Common myeloid progenitor, CD34-positive (primary cell): ENCODE measurements around the gene TMEM82.
A peak's percentile ranks its signal among the peaks of the same experiment; 100 is the strongest.

Experiments used
- CTCF ChIA-PET: fragments of 350-600 bp; sonication (Branson Sonifier 250); formaldehyde crosslinking; loops from one replicate; lab custom pipeline; 2021; ENCODE audit warnings: antibody characterized with exemption; lab: Charles Lee
- POLR2A ChIA-PET: fragments of 350-600 bp; sonication (Branson Sonifier 250); formaldehyde crosslinking; loops from one replicate; lab custom pipeline; 2021; ENCODE audit warnings: antibody characterized with exemption; lab: Charles Lee
- DNase-seq, 3 donors: peaks; one replicate each; pipeline versions ENCODE4 v3.0.0 to v3.0.0-alpha.2; 2013
- H3K27ac ChIP-seq, 2 experiments: 1 replicate in 1 of 2; 2 replicates in 1 of 2; pipeline ENCODE4 v1.7.0; 2013; ENCODE audit warnings: inconsistent platforms in 2 of 2, low read length in 2 of 2, mild to moderate bottlenecking in 2 of 2, low read depth in 1 of 2, moderate library complexity in 1 of 2; ENCODE audit not compliant: severe bottlenecking in 2 of 2, insufficient read depth in 1 of 2, poor library complexity in 1 of 2
- H3K27me3 ChIP-seq, 5 experiments: replicated peaks in 2 of 5; 1 replicate in 3 of 5; 2 replicates in 2 of 5; pipeline versions ENCODE4 v1.6.1 to v1.7.0; 2013; ENCODE audit warnings: low read length in 4 of 5, mild to moderate bottlenecking in 2 of 5, moderate library complexity in 2 of 5, inconsistent platforms in 1 of 5; ENCODE audit not compliant: insufficient read depth in 5 of 5, control insufficient read depth in 4 of 5
- H3K36me3 ChIP-seq, 4 experiments: 1 replicate in 2 of 4; 2 replicates in 2 of 4; pipeline versions ENCODE4 v1.6.1 to v1.7.0; 2013; ENCODE audit warnings: low read length in 3 of 4, control low read depth in 1 of 4, mild to moderate bottlenecking in 1 of 4; ENCODE audit not compliant: control insufficient read depth in 4 of 4, insufficient read depth in 4 of 4
- H3K4me1 ChIP-seq, 4 experiments: 1 replicate in 3 of 4; 2 replicates in 1 of 4; pipeline versions ENCODE4 v1.6.1 to v1.7.1; 2013; ENCODE audit warnings: low read length in 3 of 4, mild to moderate bottlenecking in 3 of 4, control low read depth in 1 of 4, inconsistent platforms in 1 of 4, moderate library complexity in 1 of 4; ENCODE audit not compliant: control insufficient read depth in 4 of 4, insufficient read depth in 4 of 4; ENCODE audit errors: control extremely low read depth in 1 of 4
- H3K4me3 ChIP-seq, 7 experiments: 1 replicate in 4 of 7; 2 replicates in 3 of 7; pipeline versions ENCODE4 v1.5.1 to v1.7.0; 2013; ENCODE audit warnings: mild to moderate bottlenecking in 7 of 7, low read length in 6 of 7, moderate library complexity in 6 of 7, inconsistent platforms in 2 of 7, low read depth in 2 of 7, control low read depth in 1 of 7; ENCODE audit not compliant: insufficient read depth in 4 of 7, control insufficient read depth in 1 of 7; ENCODE audit errors: extremely low read depth in 1 of 7
- H3K9me3 ChIP-seq, 5 experiments: 1 replicate in 4 of 5; 2 replicates in 1 of 5; pipeline versions ENCODE4 v1.6.1 to v1.7.1; 2013; ENCODE audit warnings: low read length in 4 of 5, mild to moderate bottlenecking in 2 of 5, inconsistent platforms in 1 of 5, low read depth in 1 of 5, moderate library complexity in 1 of 5; ENCODE audit not compliant: control insufficient read depth in 4 of 5, insufficient read depth in 2 of 5; ENCODE audit errors: control extremely low read depth in 1 of 5
- WGBS: methylation state at CpG from one replicate; pipeline ENCODE4 v1.1.5; 2013; ENCODE audit not compliant: insufficient coverage; 5-methylcytosine and 5-hydroxymethylcytosine counted together

The TMEM82 gene

DNA sequence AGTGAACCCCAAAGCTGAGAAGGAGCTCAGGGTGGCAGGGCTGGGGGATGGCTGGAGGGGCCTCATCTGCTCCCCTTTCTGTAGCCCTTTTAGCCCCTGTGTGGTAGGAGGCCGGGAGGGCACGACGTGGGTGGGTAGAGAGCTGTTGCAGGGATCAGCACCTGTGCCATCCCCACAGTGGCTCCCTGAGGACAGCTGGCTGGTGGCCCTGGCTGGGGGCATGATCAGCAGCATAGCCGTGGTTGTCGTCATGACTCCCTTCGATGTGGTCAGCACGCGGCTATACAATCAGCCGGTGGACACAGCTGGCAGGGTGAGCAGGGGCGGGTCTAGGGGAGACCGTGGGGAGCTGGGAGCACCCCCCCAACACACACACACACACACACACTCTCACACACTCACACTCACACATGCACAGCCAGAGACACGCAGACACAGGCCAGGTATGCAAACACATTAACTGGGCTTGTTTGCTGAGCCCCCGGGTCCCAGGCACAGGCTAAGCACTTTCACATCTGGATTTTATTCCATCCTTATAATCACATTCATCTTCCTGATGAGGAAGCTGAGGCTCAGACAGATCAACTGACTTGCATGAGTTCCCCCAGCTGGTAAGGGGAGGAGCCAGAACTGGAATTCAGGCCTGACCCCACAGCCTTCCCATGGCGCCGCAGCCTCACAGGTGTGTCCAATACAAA, 3.7 kb upstream of the TMEM82 start:
- 95% methylated on average over 10 of the region's 15 CpGs for WGBS
- ChIA-PET CTCF (interaction anchor here (0.7 to 6.9 kb wide), 7 partner anchors 9 to 144 kb away, joined by 3 to 69 read pairs (median 3); no protein-coding TSS in a partner anchor), POLR2A (interaction anchor here (0.5 kb wide), 1 partner anchor 144 kb away, joined by 3 read pairs; no protein-coding TSS in a partner anchor)
- peaks cover 0 to 3% (median 1%) of the 10 kb centered on the region in 4 experiments for H3K4me1 ChIP-seq
- H3K27ac ChIP-seq = no peak overlapping the region
- no peak overlapping the region for H3K4me3 ChIP-seq
- no peaks in the 10 kb centered on the region for H3K27me3 ChIP-seq
- DNase-seq = no peak
- no peaks in the 10 kb centered on the region for H3K9me3 ChIP-seq
- H3K36me3 ChIP-seq = peaks cover 0 to 16% (median 6%) of the 10 kb centered on the region in 4 experiments

DNA sequence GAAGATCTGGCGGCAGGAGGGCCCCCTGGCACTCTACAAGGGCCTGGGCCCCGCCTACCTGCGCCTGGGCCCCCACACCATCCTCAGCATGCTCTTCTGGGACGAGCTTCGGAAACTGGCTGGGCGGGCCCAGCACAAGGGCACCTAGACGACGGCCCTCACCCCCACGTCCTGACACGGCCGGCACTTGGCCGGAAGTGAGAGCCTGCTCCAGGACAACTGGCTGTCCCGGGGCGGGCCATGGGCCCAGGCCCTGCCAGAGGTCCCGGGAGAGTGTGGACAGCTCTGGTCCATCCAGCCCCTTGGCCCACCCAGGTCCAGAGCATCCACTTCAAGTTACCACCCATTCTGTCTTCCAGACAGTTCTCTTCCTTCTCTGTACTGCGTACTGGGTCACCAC, 3.0 kb upstream of the TMEM82 start:
- Histone ChIP-seq H3K27ac (no peak overlapping the region), H3K4me3 (no peak overlapping the region), H3K9me3 (no peaks in the 10 kb centered on the region), H3K27me3 (no peaks in the 10 kb centered on the region), H3K4me1 (peaks cover 0 to 3% (median 1%) of the 10 kb centered on the region in 4 experiments), H3K36me3 (peaks cover 0 to 9% (median 3%) of the 10 kb centered on the region in 4 experiments)
- ChIA-PET POLR2A (interaction anchor here (0.5 kb wide), 1 partner anchor 15 kb away, joined by 4 read pairs; no protein-coding TSS in a partner anchor), CTCF (interaction anchor here (0.9 to 6.9 kb wide), 5 partner anchors 10 to 145 kb away, joined by 3 to 69 read pairs (median 4); no protein-coding TSS in a partner anchor)
- WGBS = over 99% methylated on average over 16 of the region's 16 CpGs
- DNase-seq = no peak

DNA sequence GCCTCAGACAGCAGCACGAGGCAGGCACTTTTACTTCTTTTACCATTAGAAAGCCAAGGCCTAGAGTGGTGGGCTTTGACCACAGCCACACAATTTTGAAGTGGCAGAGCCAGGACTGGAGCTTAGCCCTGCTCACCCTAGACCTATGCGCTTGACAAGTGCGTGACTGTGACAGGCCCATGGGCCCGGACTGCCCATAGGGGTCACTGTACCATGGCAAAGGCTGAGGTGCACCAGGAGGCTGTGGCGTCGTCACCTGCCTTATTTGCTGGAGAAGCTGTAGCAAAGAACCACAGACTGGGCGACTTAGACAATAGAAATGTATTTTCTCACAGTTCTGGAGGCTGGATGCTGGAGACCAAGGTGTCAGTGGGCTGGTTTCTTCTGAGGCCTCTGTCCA, 2.6 kb upstream of the TMEM82 start:
- no peak overlapping the region for H3K4me3 ChIP-seq
- H3K4me1 ChIP-seq = peaks cover 0 to 3% (median 1%) of the 10 kb centered on the region in 4 experiments
- peaks cover 0 to 4% (median 1%) of the 10 kb centered on the region in 4 experiments for H3K36me3 ChIP-seq
- no peaks in the 10 kb centered on the region for H3K27me3 ChIP-seq
- H3K27ac ChIP-seq = no peak overlapping the region
- DNase-seq = no peak
- 96% methylated on average over 7 of the region's 7 CpGs for whole genome bisulfite sequencing
- POLR2A ChIA-PET = interaction anchor here (0.5 kb wide), 1 partner anchor 16 kb away, joined by 4 read pairs; no protein-coding TSS in a partner anchor
- no peaks in the 10 kb centered on the region for H3K9me3 ChIP-seq
- CTCF ChIA-PET = interaction anchor here (0.6 to 6.9 kb wide), 6 partner anchors 10 to 145 kb away, joined by 3 to 69 read pairs (median 4); no protein-coding TSS in a partner anchor

DNA sequence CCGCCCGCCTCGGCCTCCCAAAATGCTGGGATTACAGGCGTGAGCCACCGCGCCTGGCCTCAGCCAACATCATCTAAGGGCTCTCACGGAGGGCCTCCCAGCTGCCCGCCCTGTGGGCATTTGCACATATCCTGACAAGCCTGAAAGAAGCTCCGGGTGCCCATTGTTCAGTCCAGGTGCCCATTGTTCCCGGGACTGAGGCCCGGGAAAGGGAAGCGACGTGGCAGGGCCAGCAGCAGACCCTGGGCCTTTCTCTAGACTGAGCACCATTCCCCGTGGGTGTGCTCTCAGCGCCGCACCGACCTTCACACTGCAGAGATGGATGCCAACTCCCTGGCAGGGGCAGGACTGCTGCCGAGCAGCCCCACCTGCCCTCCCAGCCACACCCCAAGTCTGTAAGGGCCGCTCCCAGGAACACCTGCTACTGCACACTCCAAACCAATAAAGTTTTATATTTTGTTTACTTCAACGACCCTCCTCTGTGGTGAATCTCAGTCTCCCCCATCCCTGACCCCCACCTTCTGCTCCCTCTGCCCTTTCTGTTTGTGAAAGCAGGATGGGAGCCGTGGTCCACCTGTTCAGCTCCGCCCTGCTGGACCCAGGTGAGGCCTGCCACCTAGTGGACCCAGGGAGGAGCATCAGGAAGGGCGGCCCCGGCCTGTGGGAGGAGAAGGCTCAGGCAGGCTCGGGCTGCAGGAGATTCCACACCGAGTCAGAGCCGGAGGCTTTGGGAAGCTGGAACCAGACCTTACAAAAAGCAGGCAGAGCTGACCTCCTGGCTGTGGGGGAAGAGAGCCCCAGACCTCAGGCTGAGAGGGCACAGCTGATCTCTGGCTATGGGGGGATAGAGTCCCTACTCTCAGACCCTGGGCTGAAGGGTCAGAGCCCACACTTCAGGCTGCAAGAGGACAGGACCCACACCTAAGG, 1.1 kb upstream of the TMEM82 start:
- no peak overlapping the region for H3K27ac ChIP-seq
- H3K4me3 ChIP-seq = no peak overlapping the region
- WGBS = 62% methylated on average over 23 of the region's 27 CpGs
- DNase-seq = peak; percentile 39 to 66 (median 63)
- POLR2A ChIA-PET = no interaction called here
- H3K4me1 ChIP-seq = peaks cover 0 to 3% (median 0%) of the 10 kb centered on the region in 4 experiments
- no peaks in the 10 kb centered on the region for H3K27me3 ChIP-seq
- no peaks in the 10 kb centered on the region for H3K36me3 ChIP-seq
- CTCF ChIA-PET = interaction anchor here (0.6 to 6.9 kb wide), 10 partner anchors 8 to 153 kb away, joined by 3 to 69 read pairs (median 4); no protein-coding TSS in a partner anchor
- H3K9me3 ChIP-seq = no peaks in the 10 kb centered on the region

DNA sequence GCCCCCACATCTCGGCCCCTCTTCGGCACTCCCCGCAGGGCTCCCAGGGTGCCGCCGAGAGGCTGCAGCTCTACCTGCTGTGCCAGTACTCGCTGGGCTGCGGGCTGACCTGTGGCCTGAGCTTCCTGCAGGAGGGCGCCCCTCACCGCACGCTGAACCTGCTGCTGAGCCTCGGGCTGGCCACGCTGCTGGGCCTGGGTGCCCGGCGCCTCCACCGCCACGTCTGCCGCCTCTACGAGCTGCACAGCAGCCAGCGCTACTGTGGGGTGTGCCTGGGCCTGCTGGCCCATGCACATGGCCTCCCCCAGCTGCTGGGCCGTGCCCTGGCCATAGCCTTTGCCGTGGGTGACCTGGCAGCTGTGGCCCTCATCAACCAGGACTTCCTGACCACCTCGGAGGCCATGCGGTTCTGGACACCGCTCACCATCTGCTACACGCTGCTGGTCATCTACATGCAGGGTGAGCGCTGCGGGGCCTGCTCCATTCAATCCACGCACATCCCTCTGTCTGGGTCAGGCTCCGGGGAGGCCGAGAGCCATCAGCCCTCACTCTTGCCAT, 1.9 kb downstream of the TMEM82 start:
- POLR2A ChIA-PET = no interaction called here
- no peak overlapping the region for H3K27ac ChIP-seq
- H3K4me3 ChIP-seq = no peak overlapping the region
- peaks cover 0 to 3% (median 0%) of the 10 kb centered on the region in 4 experiments for H3K4me1 ChIP-seq
- DNase-seq = no peak
- H3K27me3 ChIP-seq = no peaks in the 10 kb centered on the region
- no peaks in the 10 kb centered on the region for H3K9me3 ChIP-seq
- 95% methylated on average over 25 of the region's 30 CpGs for WGBS
- CTCF ChIA-PET = no interaction called here
- H3K36me3 ChIP-seq = no peaks in the 10 kb centered on the region

DNA sequence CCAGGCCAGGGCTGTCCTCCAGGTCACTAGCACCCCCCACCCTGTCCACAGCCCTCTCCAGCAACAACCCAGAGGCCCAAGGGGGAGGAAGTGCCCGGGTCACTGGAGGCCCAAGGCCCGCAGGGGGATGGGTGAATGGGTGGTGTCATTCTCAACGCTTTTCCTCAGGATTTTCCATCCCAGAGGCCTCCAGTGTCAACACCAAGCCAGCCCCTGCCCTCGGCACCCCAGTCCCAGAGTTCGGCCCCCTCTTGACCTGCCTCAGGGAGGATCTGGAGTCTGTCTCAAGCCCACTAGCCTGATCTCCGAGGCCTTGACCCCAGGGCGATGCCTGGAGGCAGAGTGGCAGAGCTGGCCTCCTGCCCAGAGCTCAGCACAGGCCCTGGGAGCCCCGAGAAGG, 5.1 kb downstream of the TMEM82 start:
- ChIA-PET POLR2A (no interaction called here), CTCF (interaction anchor here (1.2 kb wide), 1 partner anchor 9 kb away, joined by 3 read pairs; no protein-coding TSS in a partner anchor)
- no peak for DNase-seq
- H3K36me3 ChIP-seq = no peaks in the 10 kb centered on the region
- peaks cover 0 to 2% (median 0%) of the 10 kb centered on the region in 4 experiments for H3K4me1 ChIP-seq
- H3K4me3 ChIP-seq = no peak overlapping the region
- no peaks in the 10 kb centered on the region for H3K27me3 ChIP-seq
- 93% methylated on average over 6 of the region's 8 CpGs for WGBS
- H3K27ac ChIP-seq = no peak overlapping the region
- no peaks in the 10 kb centered on the region for H3K9me3 ChIP-seq
